Neural progenitor cell (in vitro differentiated cells): ENCODE measurements around the gene LTBP3. TPM values are rescaled to one million over a fixed set of nuclear protein-coding genes. Genes with fewer than 3 reads are reported as not detected.

Experiments used
- DNase-seq: peaks from one replicate; pipeline ENCODE4 v3.0.0-alpha.2; 2016; ENCODE audit warnings: low spot score
- H2AFZ ChIP-seq: fragments of 200-600 bp; sonication (generic); replicated peaks from 2 replicates; pipeline ENCODE4 v1.6.1; 2016; ENCODE audit warnings: antibody characterized with exemption
- H3F3A ChIP-seq: fragments of 200-600 bp; sonication (generic); 2 replicates; pipeline ENCODE4 v1.6.1; 2016; ENCODE audit warnings: antibody characterized with exemption, low read depth
- H3K27ac ChIP-seq: fragments of 200-600 bp; sonication (generic); 2 replicates; pipeline ENCODE4 v1.5.1; 2016; ENCODE audit warnings: mild to moderate bottlenecking
- H3K27me3 ChIP-seq: fragments of 200-600 bp; sonication (generic); 2 replicates; pipeline ENCODE4 v1.6.1; 2016; ENCODE audit warnings: mild to moderate bottlenecking, moderate library complexity
- H3K36me3 ChIP-seq: fragments of 200-600 bp; sonication (generic); 2 replicates; pipeline ENCODE4 v1.5.1; 2016
- H3K4me1 ChIP-seq: fragments of 200-600 bp; sonication (generic); 2 replicates; pipeline ENCODE4 v1.6.1; 2016; ENCODE audit warnings: mixed run types
- H3K4me2 ChIP-seq: fragments of 200-600 bp; sonication (generic); 2 replicates; pipeline ENCODE4 v1.6.1; 2016
- H3K4me3 ChIP-seq: fragments of 200-600 bp; sonication (generic); 2 replicates; pipeline ENCODE4 v1.5.1; 2016
- H3K79me2 ChIP-seq: fragments of 200-600 bp; sonication (generic); 2 replicates; pipeline ENCODE4 v1.6.1; 2016; ENCODE audit warnings: low read depth
- H3K9ac ChIP-seq: fragments of 200-600 bp; sonication (generic); 2 replicates; pipeline ENCODE4 v1.6.1; 2016
- H3K9me3 ChIP-seq: fragments of 200-600 bp; sonication (generic); 2 replicates; pipeline ENCODE4 v1.5.1; 2016; ENCODE audit warnings: low read depth
- H4K20me1 ChIP-seq: fragments of 200-600 bp; sonication (generic); 2 replicates; pipeline ENCODE4 v1.6.1; 2016; ENCODE audit warnings: low read depth
- H3K27ac Mint-ChIP-seq: 3 replicates; pipeline ENCODE4 v1.8.0; 2021; ENCODE audit warnings: mixed read lengths
- H3K27me3 Mint-ChIP-seq: 2 replicates; pipeline ENCODE4 v1.8.0; 2022; ENCODE audit warnings: low read depth, mild to moderate bottlenecking, inconsistent platforms, moderate library complexity, mixed read lengths; ENCODE audit not compliant: insufficient read depth
- H3K36me3 Mint-ChIP-seq: 3 replicates; pipeline ENCODE4 v1.8.0; 2021; ENCODE audit warnings: mixed read lengths
- H3K4me1 Mint-ChIP-seq: 3 replicates; pipeline ENCODE4 v1.8.0; 2021; ENCODE audit warnings: mixed read lengths
- H3K4me3 Mint-ChIP-seq: 3 replicates; pipeline ENCODE4 v1.8.0; 2021; ENCODE audit warnings: mild to moderate bottlenecking, moderate library complexity, mixed read lengths
- H3K9me3 Mint-ChIP-seq: 3 replicates; pipeline ENCODE4 v1.8.0; 2020; ENCODE audit warnings: mixed read lengths
- CTCF ChIP-seq: fragments of 200-600 bp; sonication (generic); IDR thresholded peaks from 2 replicates; pipeline ENCODE4 v1.5.1; 2017; ENCODE audit warnings: antibody characterized with exemption, mild to moderate bottlenecking
- EZH2 ChIP-seq: fragments of 200-600 bp; sonication (generic); IDR thresholded peaks from 2 replicates; pipeline ENCODE4 v1.6.1; 2017; ENCODE audit warnings: antibody characterized with exemption, mild to moderate bottlenecking, moderate library complexity
- EZH2phosphoT487 ChIP-seq: fragments of 200-600 bp; sonication (generic); IDR thresholded peaks from 2 replicates; pipeline ENCODE4 v1.6.1; 2017; ENCODE audit warnings: antibody characterized with exemption
- small RNA-seq: library from RNA; depleted of rRNA; stranded (forward); fragments of <200 nt; gene quantifications from one replicate; pipeline ENCODE3, GENCODE V24; 2015
- total RNA-seq: library from RNA; depleted of rRNA; stranded (reverse); fragments of >200 nt; gene quantifications from 2 replicates; pipeline ENCODE4 v1.2.3, GENCODE V29; 2015; ENCODE audit warnings: low replicate concordance

The LTBP3 gene
- total RNA-seq, 1 donor from 2014 or later, result 1.2 TPM

DNA sequence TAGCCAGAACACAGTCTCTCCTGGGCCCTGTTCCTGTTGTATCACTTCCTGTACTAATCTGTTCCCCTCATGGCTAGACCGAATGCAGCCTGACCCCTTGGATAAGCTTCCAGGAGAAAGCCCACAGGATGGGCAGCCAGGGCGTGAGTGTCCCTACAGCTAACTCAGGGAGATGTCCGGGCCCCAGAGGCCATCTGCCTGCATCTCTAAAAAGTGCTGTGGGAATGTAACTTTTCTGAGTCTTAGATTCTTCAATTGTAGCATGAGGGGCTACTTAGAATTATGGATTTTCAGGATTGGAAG is 67.0 kb downstream of the LTBP3 start:
- H3K4me1 Mint-ChIP-seq, result peaks cover 91% of the 10 kb centered on the region
- peaks cover 9% of the 10 kb centered on the region for H3K27me3 Mint-ChIP-seq
- peak overlapping the region; percentile 48 for H3K4me2 ChIP-seq
- H3K36me3 ChIP-seq, result no peaks in the 10 kb centered on the region
- peaks cover 88% of the 10 kb centered on the region for H3K79me2 ChIP-seq
- H3K9ac ChIP-seq, result no peak overlapping the region
- TF ChIP-seq EZH2 (no peak), EZH2phosphoT487 (no peak), CTCF (no peak)
- H2AFZ ChIP-seq, result no peak overlapping the region
- H3K27me3 ChIP-seq, result no peaks in the 10 kb centered on the region
- no peaks in the 10 kb centered on the region for H4K20me1 ChIP-seq
- no peaks in the 10 kb centered on the region for H3K9me3 ChIP-seq
- H3K4me3 ChIP-seq, result no peak overlapping the region
- peak overlapping the region; percentile 100 for H3K27ac Mint-ChIP-seq
- peaks cover 71% of the 10 kb centered on the region for H3F3A ChIP-seq
- H3K27ac ChIP-seq, result no peak overlapping the region
- peaks cover 76% of the 10 kb centered on the region for H3K4me1 ChIP-seq
- H3K36me3 Mint-ChIP-seq, result no peaks in the 10 kb centered on the region
- no peaks in the 10 kb centered on the region for H3K9me3 Mint-ChIP-seq
- peak overlapping the region; percentile 82 for H3K4me3 Mint-ChIP-seq
- DNase-seq, result no peak

DNA sequence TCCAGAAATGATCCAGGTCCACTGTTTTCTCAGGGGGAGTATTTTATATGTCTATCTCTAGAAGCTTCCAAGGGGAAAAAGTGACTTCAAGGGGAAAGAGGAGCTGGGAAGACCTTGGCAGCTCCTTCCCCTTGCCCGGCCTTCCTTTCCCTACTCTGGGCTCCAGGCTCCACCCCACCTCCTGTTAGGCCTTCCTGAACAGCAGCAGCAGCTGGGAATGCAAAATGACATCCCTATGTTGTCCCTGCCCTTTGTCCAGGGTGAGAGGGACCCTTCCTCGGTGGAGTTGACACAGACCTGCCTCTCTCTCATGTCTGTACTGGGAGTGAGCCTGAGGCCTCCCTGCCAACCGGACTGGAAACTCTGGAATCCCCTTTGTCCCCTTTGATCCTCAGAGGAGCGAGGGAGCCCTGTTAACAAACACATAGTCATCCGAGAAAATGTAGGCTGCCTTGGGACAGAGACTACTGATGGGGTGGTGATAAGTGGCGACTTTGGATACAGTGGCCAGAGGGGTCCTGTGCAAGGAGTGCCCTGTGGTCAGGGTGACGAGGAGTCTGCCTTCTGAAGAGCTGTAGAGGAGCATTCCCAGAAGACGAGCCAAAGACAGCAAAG is 68.3 kb downstream of the LTBP3 start:
- no peaks in the 10 kb centered on the region for H4K20me1 ChIP-seq
- H3K9me3 ChIP-seq, result no peaks in the 10 kb centered on the region
- H3K36me3 Mint-ChIP-seq, result no peaks in the 10 kb centered on the region
- H3K27ac ChIP-seq, result peak overlapping the region; percentile 69
- no peaks in the 10 kb centered on the region for H3K9me3 Mint-ChIP-seq
- H3K4me1 ChIP-seq, result peaks cover 87% of the 10 kb centered on the region
- DNase-seq, result peak; percentile 65
- H3K27me3 ChIP-seq, result no peaks in the 10 kb centered on the region
- peak overlapping the region; percentile 80 for H3K4me2 ChIP-seq
- H3K79me2 ChIP-seq, result peaks cover 87% of the 10 kb centered on the region
- peak overlapping the region; percentile 100 for H3K27ac Mint-ChIP-seq
- peaks cover 8% of the 10 kb centered on the region for H3K27me3 Mint-ChIP-seq
- TF ChIP-seq EZH2 (no peak), EZH2phosphoT487 (no peak), CTCF (no peak)
- peaks cover 84% of the 10 kb centered on the region for H3F3A ChIP-seq
- H3K36me3 ChIP-seq, result no peaks in the 10 kb centered on the region
- H2AFZ ChIP-seq, result no peak overlapping the region
- H3K4me3 ChIP-seq, result peak overlapping the region; percentile 4
- H3K9ac ChIP-seq, result no peak overlapping the region
- H3K4me1 Mint-ChIP-seq, result peaks cover 97% of the 10 kb centered on the region
- peak overlapping the region; percentile 82 for H3K4me3 Mint-ChIP-seq

DNA sequence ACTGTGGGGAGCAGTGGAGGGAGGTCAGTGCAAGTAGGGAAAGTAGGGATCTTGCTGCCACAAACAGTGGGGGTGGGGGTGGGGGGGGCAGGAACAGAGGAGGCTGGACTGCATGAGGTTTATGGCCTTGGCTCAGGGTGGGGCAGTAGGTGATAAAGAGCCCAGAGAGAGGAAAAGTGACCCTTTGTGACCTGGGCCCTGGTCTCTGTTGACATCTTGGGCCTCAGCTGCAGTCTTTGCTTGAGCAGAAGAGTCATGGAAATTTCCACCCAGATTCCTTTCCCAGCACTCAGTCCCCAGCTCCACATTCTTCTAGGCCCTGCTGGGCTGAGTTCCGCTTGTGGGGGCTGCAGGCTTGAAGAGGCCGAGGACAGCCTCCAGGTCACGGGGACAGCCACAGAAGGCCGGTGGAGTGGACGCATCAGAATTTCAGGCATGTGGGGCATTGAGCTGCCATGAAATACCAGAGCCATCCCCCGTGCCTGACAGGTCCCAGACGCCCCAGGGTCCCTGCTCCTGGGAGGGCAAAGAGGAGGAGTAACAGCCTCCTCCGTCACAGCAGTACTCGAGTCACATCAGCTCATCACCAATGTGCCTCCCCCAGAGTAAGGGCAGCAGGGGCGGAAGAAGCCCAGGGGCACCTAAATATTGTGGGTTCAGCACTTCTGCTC is 69.0 kb downstream of the LTBP3 start:
- Histone ChIP-seq H3K79me2 (peaks cover 84% of the 10 kb centered on the region), H3K9ac (no peak overlapping the region), H3K9me3 (no peaks in the 10 kb centered on the region), H4K20me1 (no peaks in the 10 kb centered on the region), H3K27ac (peak overlapping the region; percentile 69), H3K4me2 (peak overlapping the region; percentile 80), H2AFZ (no peak overlapping the region), H3K4me1 (peaks cover 87% of the 10 kb centered on the region), H3K27me3 (no peaks in the 10 kb centered on the region), H3K36me3 (no peaks in the 10 kb centered on the region), H3F3A (peaks cover 87% of the 10 kb centered on the region), H3K4me3 (peak overlapping the region; percentile 4)
- peaks cover 93% of the 10 kb centered on the region for H3K4me1 Mint-ChIP-seq
- H3K36me3 Mint-ChIP-seq, result no peaks in the 10 kb centered on the region
- peak overlapping the region; percentile 100 for H3K27ac Mint-ChIP-seq
- peak; percentile 77 for DNase-seq
- H3K9me3 Mint-ChIP-seq, result no peaks in the 10 kb centered on the region
- peak overlapping the region; percentile 82 for H3K4me3 Mint-ChIP-seq
- no peak for TF ChIP-seq CTCF
- peaks cover 7% of the 10 kb centered on the region for H3K27me3 Mint-ChIP-seq

Small RNA genes lying within 50 kb of the gene (small RNA-seq; reads per million reads assigned to genes)
- gene AP001362.1 (not detected), gene RF01684 (not detected)

Other genes starting within 250 kb of the LTBP3 start
- gene CDC42EP2, start 243.5 kb downstream of the LTBP3 start, total RNA-seq, result 0.11 and 0.87 TPM in 2 replicates
- gene DPF2, start 224.5 kb downstream of the LTBP3 start, total RNA-seq, result 63.3 and 72.1 TPM in 2 replicates
- 2.5 and 4.3 TPM in 2 replicates for gene TIGD3, start 203.6 kb downstream of the LTBP3 start, total RNA-seq
- 0.47 and 1.2 TPM in 2 replicates for gene SLC25A45, start 175.7 kb downstream of the LTBP3 start, total RNA-seq
- gene FRMD8, start 171.7 kb downstream of the LTBP3 start, total RNA-seq, result 5.8 and 28.3 TPM in 2 replicates
- 2.8 and 4.0 TPM in 2 replicates for gene NEAT1, start 135.6 kb downstream of the LTBP3 start, total RNA-seq
- gene MALAT1, start 59.3 kb downstream of the LTBP3 start, total RNA-seq, result 5,397 and 9,030 TPM in 2 replicates
- gene SCYL1, start 33.3 kb downstream of the LTBP3 start, total RNA-seq, result 16.9 and 45.2 TPM in 2 replicates
- 15.5 and 34.0 TPM in 2 replicates for gene ZNRD2, start 12.1 kb upstream of the LTBP3 start, total RNA-seq
- 11.7 and 27.8 TPM in 2 replicates for gene FAM89B, start 14.2 kb upstream of the LTBP3 start, total RNA-seq
- 4.7 and 5.1 TPM in 2 replicates for gene EHBP1L1, start 17.7 kb upstream of the LTBP3 start, total RNA-seq
- gene KCNK7, start 37.4 kb upstream of the LTBP3 start, total RNA-seq, result 0.34 TPM in 1 of 2 replicates, not detected in the other
- 9.9 and 42.0 TPM in 2 replicates for gene MAP3K11, start 55.9 kb upstream of the LTBP3 start, total RNA-seq
- 6.6 and 19.3 TPM in 2 replicates for gene PCNX3, start 57.4 kb upstream of the LTBP3 start, total RNA-seq
- 4.7 and 16.4 TPM in 2 replicates for gene SIPA1, start 79.7 kb upstream of the LTBP3 start, total RNA-seq
- 11.0 and 14.7 TPM in 2 replicates for gene RELA, start 104.6 kb upstream of the LTBP3 start, total RNA-seq
- 21.0 and 41.7 TPM in 2 replicates for gene KAT5, start 153.9 kb upstream of the LTBP3 start, total RNA-seq
- 23.4 and 53.3 TPM in 2 replicates for gene RNASEH2C, start 162.4 kb upstream of the LTBP3 start, total RNA-seq
- 3.6 and 13.8 TPM in 2 replicates for gene AP5B1, start 222.6 kb upstream of the LTBP3 start, total RNA-seq
- gene OVOL1, start 228.7 kb upstream of the LTBP3 start, total RNA-seq, result 0.12 TPM in 1 of 2 replicates, not detected in the other